ENCODE measurements around the gene FBXO46. TPM values are rescaled to one million over a fixed set of nuclear protein-coding genes. Genes with fewer than 3 reads are reported as not detected.

The FBXO46 gene
- polyA plus RNA-seq = 1 to 10 TPM; 7.0 to 8.0 (median 7.3) TPM

GRCh38 chr19:45730368-45731288, at the start of gene FBXO46:
Gene FBXO46 (minus strand): TSS chr19:45730896. CDS start chr19:45713495, 17,401 bp downstream.
- H3K27ac ChIP-seq (ENCODE audit: low read depth, low read length) = no peak within 1 kb of the TSS
- 0 to 1% (median 1%) methylated on average over 48 of the region's 48 CpGs for WGBS, 3 donors

GRCh38 chr19:45780146-45780447, 49.4 kb upstream of the FBXO46 start:
- WGBS, 3 donors = 33 to 52% (median 51%) methylated on average over 4 of the region's 4 CpGs
- no peak overlapping the region for H3K27ac ChIP-seq (ENCODE audit: low read depth, low read length)

GRCh38 chr19:45779231-45780145, 48.8 kb upstream of the FBXO46 start:
- whole genome bisulfite sequencing, 3 donors = 9 to 23% (median 16%) methylated on average over 48 of the region's 48 CpGs
- H3K27ac ChIP-seq (ENCODE audit: low read depth, low read length) = no peak overlapping the region

GRCh38 chr19:45778010-45778661, 47.4 kb upstream of the FBXO46 start:
- no peak overlapping the region for H3K27ac ChIP-seq (ENCODE audit: low read depth, low read length)
- WGBS, 3 donors = 93 to 97% (median 95%) methylated on average over 28 of the region's 28 CpGs

- H3K27ac ChIP-seq (ENCODE audit: low read depth, low read length) = no peak overlapping the region
- 93 to 95% (median 95%) methylated on average over 32 to 34 of the region's 34 CpGs for WGBS, 3 donors
These were observed 46.8 kb upstream of the FBXO46 start for GRCh38 chr19:45777395-45777961.

GRCh38 chr19:45774765-45775164, 44.1 kb upstream of the FBXO46 start:
- H3K27ac ChIP-seq (ENCODE audit: low read depth, low read length) = no peak overlapping the region
- WGBS, 3 donors = 79 to 87% (median 85%) methylated on average over 9 of the region's 9 CpGs

- no peak overlapping the region for H3K27ac ChIP-seq (ENCODE audit: low read depth, low read length)
- WGBS, 3 donors = 15 to 25% (median 18%) methylated on average over 2 of the region's 2 CpGs
These were observed 42.7 kb upstream of the FBXO46 start for GRCh38 chr19:45773384-45773783.

- 62 to 93% (median 86%) methylated on average over 3 of the region's 3 CpGs for WGBS, 3 donors
These were observed 42.2 kb upstream of the FBXO46 start for GRCh38 chr19:45772912-45773311.

GRCh38 chr19:45772130-45772840, 41.6 kb upstream of the FBXO46 start:
- WGBS, 3 donors = 51 to 73% (median 58%) methylated on average over 14 of the region's 14 CpGs
- no peak overlapping the region for H3K27ac ChIP-seq (ENCODE audit: low read depth, low read length)

More at GRCh38 chr19:45772912-45773311, 42.2 kb upstream of the FBXO46 start:
- no peak overlapping the region for H3K27ac ChIP-seq (ENCODE audit: low read depth, low read length)

GRCh38 chr19:45771311-45771933, 40.7 kb upstream of the FBXO46 start:
- H3K27ac ChIP-seq (ENCODE audit: low read depth, low read length) = no peak overlapping the region
- 58 to 94% (median 84%) methylated on average over 38 to 46 of the region's 46 CpGs for WGBS, 3 donors

GRCh38 chr19:45770192-45771101, 39.8 kb upstream of the FBXO46 start:
- WGBS, 3 donors = 2 to 4% (median 2%) methylated on average over 75 to 79 of the region's 79 CpGs
- no peak overlapping the region for H3K27ac ChIP-seq (ENCODE audit: low read depth, low read length)

GRCh38 chr19:45769821-45770191, 39.1 kb upstream of the FBXO46 start:
- no peak overlapping the region for H3K27ac ChIP-seq (ENCODE audit: low read depth, low read length)
- 0 to 1% (median 1%) methylated on average over 19 to 28 of the region's 28 CpGs for WGBS, 3 donors

- WGBS, 3 donors = 0 to 1% (median 0%) methylated on average over 62 to 70 of the region's 70 CpGs
- H3K27ac ChIP-seq (ENCODE audit: low read depth, low read length) = peak within 1 kb of the TSS; percentile 31
These were observed 38.5 kb upstream of the FBXO46 start, which contains the start of gene SIX5 for GRCh38 chr19:45768984-45769782. Gene SIX5 (minus strand): TSS chr19:45769252. CDS start chr19:45768844, 408 bp downstream.

- 0% methylated on average over 6 to 28 of the region's 33 CpGs for WGBS, 3 donors
These were observed 37.9 kb upstream of the FBXO46 start for GRCh38 chr19:45768655-45768983.

GRCh38 chr19:45767881-45768654, 37.4 kb upstream of the FBXO46 start:
- 0 to 2% (median 1%) methylated on average over 67 to 102 of the region's 102 CpGs for WGBS, 3 donors
- peak overlapping the region; percentile 31 for H3K27ac ChIP-seq (ENCODE audit: low read depth, low read length)

More at GRCh38 chr19:45768655-45768983, 37.9 kb upstream of the FBXO46 start:
- peak overlapping the region; percentile 31 for H3K27ac ChIP-seq (ENCODE audit: low read depth, low read length)
